GM18873 (cell line): ENCODE measurements around the gene COL24A1.

Experiments
- ATAC-seq: cut with Tn5 transposase; IDR thresholded peaks from one replicate; pipeline ENCODE4 v1.9.1; 2021; ENCODE audit warnings: mild to moderate bottlenecking, moderate library complexity, moderate number of reproducible peaks; ENCODE audit not compliant: unreplicated experiment, low FRiP score

The COL24A1 gene

DNA sequence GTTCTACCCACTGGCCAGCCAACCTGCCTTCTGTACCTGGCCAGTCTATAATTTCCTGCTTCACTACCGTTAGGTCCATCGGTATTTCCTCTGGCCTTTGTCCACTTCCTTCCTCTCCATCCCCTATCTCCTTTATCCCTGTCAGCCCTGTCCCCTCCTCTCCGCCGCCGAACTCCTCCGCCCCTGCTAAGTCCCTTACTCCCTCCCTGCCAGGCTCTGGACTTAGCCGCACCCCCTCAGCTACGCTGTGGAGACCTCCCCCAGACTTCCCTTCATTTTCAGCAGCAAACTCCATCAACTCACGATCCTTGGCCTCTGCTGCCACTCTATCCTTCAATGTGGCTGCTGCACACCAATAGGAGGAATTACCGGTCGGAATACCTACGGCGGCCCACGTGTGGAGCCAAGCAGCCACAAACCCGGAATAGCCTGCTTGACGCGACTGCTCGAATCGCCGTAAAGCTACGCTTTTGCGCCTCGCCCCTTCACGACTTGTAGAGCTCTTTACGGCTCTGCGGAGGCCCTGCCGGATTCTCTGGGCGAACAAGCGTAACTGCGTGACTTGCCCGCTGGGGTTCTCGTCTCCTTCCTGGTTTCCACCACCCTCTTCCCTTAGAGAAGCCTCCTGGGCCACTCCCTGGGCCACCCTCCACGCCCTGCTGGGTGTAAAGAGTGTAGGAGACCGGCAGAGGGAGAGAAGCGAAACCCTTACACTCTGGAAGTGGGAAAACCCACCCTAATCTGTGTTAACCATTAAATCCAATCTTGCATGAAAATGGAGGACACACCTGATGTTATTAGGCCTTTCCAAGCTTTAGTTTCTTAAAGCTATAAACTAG is 448.4 kb downstream of the COL24A1 start, which contains the start of gene ZNHIT6:
TSS of gene ZNHIT6 (minus strand) at position 444 of the 839 bp plus-strand sequence. CDS start at position 295, 149 bp downstream.
- ATAC-seq: peak; percentile 85

DNA sequence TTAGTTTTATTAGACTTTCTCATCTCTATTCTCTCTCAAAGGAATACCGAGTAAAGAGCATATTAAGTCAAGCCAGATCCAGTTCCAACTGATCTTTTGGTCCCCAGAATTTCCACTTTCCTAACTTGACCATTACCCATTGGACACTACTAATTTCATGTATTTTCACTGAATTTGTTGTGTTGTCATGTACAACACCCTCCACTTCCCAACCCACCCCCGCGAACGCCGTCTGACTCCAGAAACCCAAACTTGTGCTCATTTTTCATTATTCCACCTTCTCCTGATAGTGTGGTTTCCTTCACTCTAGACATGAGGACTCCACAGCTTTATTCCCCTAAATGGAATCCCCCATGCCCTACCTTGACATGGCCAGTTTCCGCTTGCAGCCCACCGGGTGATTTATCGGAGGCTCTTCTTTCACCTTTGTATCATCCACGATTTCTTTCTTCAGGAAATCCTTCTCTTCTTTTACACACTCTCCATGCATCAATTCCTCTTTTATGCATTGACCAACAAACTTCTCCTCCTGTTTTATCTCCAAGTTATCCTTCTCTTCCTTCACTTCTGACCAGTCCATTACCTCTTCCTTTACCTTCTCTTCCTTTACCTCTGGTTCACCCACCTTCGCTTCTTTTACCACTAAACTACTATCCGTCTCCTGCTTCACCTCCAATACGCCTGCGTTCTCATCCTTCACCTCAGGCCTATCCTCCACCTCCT is 449.1 kb downstream of the COL24A1 start:
- ATAC-seq: peak; percentile 15

DNA sequence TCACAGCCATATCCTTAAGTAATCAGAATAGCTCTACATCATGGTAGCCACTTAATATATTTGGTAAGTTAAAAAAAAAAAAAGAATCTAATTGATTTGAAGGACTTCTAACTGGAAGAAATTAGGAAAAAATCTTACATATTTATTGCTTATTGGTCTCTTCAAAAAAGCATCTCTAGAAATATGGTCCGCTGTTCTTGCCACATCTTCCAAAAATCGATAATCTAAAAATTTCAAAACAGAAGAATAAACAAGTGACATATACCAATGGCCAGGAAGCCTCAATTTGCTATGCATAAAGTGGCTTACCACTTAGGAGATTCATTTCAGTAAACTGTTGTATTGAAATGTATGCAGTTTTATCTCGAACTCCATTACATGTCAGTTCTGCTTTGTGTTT is 450.6 kb downstream of the COL24A1 start:
- ATAC-seq: no peak

DNA sequence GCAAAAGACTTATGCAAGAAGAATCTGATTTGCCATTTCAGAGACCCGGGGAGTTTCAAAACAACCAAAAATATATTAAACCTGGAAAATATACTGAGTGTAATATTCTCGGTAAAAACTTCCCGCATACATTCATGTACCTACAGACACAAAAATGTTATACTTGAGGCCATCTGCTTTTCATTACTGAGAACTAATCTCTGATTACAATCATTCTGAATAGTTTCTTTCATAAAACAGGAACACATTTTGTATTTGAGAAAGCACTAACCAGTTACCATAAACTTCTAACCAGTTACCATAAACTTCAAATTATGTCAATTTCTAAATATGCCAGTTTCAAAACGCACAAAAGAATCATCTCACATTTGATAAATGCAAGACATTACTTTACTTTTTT is 456.1 kb downstream of the COL24A1 start:
- ATAC-seq: no peak

DNA sequence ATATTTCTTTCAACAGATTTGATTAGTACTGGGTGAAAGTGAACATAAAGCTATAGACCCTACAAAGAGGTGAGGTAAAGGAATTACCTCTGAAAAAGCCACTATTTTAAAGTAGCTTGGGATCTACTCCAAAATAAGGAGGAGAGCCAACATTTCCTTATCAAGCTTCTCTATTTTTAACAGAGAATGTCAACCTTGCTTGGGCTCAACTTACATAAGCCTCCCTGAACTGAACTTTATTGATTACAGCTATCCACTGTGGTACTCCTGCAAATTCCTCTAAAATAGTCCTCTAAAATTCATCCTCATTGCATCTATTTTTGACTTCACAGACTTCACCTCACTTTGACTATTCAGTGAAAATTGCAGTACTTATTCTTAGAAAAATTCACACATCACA is 458.7 kb downstream of the COL24A1 start:
- no peak for ATAC-seq

DNA sequence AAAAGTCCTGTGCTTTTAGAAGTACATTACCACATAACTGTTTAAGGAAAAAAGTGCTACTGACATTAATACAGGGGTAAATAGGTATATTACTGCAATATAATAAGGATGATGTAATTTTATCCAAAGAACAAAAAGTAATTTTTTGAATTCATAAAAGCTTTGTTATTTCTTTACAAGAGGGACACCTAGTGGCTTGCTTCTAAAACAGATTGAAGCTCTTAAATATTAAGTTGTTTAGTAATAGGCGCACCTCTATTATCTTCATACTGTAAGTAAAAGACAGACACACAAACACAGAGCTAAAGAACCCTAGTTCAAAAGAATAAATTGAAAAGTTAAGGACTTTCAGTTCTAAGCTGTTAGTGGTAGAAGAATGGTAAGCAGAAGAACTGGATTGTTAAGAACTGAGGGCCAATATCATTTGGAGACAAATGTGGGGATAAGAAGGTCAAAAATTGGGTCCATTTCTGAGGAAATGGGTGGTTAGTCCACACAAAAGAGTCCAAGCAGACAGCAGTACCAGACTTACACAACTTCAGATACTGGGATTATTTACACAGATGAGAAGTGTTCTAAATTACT is 463.8 kb downstream of the COL24A1 start:
- ATAC-seq: no peak

DNA sequence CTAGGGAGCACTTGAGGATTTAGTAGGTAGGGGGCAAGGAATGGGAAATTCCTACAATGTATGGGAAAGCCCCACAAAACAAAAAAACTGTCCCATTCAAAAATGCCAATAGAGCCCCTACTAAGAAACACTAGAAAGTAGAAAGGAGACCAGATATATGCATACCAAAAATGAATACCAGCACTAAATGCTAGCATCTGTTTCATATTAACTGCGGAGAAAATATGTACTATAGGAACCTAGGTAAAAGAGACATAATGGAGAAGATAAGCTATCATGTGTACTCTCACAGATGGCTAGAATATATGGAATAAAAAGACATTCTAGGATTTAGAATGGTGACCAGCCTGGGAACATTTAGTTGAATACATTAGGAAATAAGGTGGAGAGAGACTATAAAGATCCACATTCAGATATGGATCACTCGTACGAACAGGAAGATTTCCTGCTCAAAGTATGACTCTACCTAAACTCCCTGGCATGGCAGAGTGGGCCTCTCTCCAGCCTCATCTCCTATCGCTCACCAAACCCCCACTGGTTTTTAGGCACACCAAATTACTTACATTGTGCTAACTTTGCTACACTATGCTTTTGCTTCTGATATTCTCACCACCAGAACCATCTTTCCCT is 466.7 kb downstream of the COL24A1 start:
- ATAC-seq: no peak

DNA sequence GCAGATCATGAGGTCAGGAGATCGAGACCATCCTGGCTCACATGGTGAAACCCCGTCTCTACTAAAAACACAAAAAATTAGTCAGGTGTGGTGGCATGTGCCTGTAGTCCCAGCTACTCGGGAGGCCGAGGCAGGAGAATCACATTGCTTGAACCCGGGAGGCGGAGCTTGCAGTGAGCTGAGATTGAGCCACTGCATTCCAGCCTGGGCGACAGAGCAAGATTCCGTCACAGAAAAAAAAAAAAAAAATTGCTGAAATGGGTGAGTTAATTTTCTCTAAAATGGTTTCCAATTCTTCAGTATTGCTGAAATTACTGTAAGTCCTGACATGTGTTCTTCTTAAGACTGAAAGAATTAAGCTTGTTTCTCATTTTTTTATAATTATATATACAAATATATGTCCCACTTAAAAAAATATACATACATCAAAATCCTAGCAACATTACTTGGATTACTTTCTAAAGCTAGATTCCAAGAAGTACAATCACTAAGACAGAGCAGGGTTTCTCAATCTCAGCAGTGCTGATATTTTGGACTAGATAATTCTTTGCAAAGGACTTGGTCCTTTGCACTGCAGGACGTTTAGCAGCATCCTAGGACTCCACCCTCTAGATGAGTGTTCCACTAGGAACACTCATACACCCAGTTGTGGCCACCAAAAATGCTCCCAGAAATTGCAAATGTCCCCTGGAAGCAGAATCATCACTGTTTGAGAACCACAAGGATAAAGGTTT is 473.1 kb downstream of the COL24A1 start:
- ATAC-seq: no peak

DNA sequence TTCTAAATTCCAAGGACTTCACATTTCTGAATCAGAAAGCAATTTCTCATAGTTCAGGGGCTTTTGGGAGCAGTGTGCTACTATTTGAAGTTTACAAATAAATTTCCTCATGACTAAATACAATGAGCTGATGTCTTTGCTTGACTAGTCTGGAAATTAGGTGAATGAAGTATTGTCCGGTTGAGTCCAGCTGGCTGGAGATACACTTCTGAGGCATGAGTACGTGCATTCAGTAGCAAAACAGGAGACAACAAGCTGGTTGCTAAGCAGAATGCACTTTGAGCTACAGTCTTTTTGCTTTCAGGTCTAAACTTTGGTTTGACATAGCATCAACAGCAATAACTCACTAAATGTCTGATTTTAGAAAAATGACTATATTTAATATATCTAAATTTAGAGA is 475.5 kb downstream of the COL24A1 start:
- ATAC-seq: no peak
